Measurements from ENCODE around the gene ATF2.

DNA sequence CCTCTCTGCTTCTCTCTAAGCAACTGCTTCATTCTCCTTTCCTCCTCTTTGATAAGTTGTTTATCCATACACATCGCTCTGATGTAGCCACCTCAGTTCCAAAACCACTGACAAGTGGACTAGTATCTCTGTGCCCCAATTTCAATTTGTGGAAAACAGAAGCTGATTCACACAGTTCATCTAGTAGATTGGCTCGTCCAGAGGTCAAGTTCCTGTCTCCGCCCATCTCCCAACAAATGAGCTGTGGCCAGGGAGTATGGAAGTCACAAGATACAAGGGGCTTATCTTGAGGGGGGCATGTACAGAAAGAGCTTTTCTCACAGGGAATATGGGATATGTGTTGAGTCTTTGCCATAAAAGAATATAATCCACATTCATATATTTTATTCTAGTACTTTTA, 145.1 kb downstream of the ATF2 start:
- TF ChIP-seq CTCF (IDR thresholded peaks at IDR 0.05; ENCODE audit: poor library complexity), result no peak
- TF ChIP-seq EZH2 (IDR thresholded peaks at IDR 0.05; ENCODE audit: borderline replicate concordance), result no peak
- TF ChIP-seq EZH2phosphoT487 (IDR thresholded peaks at IDR 0.05; ENCODE audit: low read depth, severe bottlenecking, unreplicated experiment), result no peak
